GM21367 (cell line): Measurements from ENCODE around the gene CD93.

Experiments
- ATAC-seq: cut with Tn5 transposase; IDR thresholded peaks from one replicate; pipeline ENCODE4 v1.9.1; 2021; ENCODE audit not compliant: unreplicated experiment

Gene CD93

GRCh38 chr20:23120936-23121750, 35.0 kb upstream of the CD93 start:
- no peak for ATAC-seq

- ATAC-seq: no peak
Observed at GRCh38 chr20:23120261-23120660, 34.1 kb upstream of the CD93 start.

- no peak for ATAC-seq
Observed at GRCh38 chr20:23119456-23120216, 33.5 kb upstream of the CD93 start.

- ATAC-seq: no peak
Observed at GRCh38 chr20:23118766-23119165, 32.6 kb upstream of the CD93 start.

- ATAC-seq: no peak
Observed at GRCh38 chr20:23118144-23118543, 32.0 kb upstream of the CD93 start.

GRCh38 chr20:23117738-23118137, 31.6 kb upstream of the CD93 start:
- ATAC-seq: no peak

GRCh38 chr20:23116311-23117089, 30.4 kb upstream of the CD93 start:
- ATAC-seq: no peak

GRCh38 chr20:23115822-23116221, 29.7 kb upstream of the CD93 start:
- no peak for ATAC-seq

GRCh38 chr20:23114448-23115082, 28.4 kb upstream of the CD93 start:
- no peak for ATAC-seq

GRCh38 chr20:23114018-23114417, 27.9 kb upstream of the CD93 start:
- ATAC-seq: no peak

GRCh38 chr20:23112595-23112994, 26.5 kb upstream of the CD93 start:
- no peak for ATAC-seq

- ATAC-seq: no peak
Observed at GRCh38 chr20:23111944-23112342, 25.8 kb upstream of the CD93 start.

GRCh38 chr20:23111307-23111943, 25.3 kb upstream of the CD93 start:
- no peak for ATAC-seq

GRCh38 chr20:23108871-23109270, 22.7 kb upstream of the CD93 start:
- ATAC-seq: no peak

GRCh38 chr20:23107466-23107865, 21.3 kb upstream of the CD93 start:
- ATAC-seq: no peak

- ATAC-seq: no peak
Observed at GRCh38 chr20:23106271-23106851, 20.2 kb upstream of the CD93 start.

GRCh38 chr20:23105193-23105592, 19.1 kb upstream of the CD93 start:
- no peak for ATAC-seq

- no peak for ATAC-seq
Observed at GRCh38 chr20:23103284-23104018, 17.3 kb upstream of the CD93 start.

- no peak for ATAC-seq
Observed at GRCh38 chr20:23101696-23102406, 15.7 kb upstream of the CD93 start.
